Ovary (tissue), 3 donors: ENCODE results near the gene JPH4.

Experiments
- CTCF ChIP-seq, 3 donors: fragments of 450-650 bp in 2 of 3; fragments of 200-600 bp in 1 of 3; IDR thresholded peaks; one replicate each; pipeline versions ENCODE4 v1.5.1 to v1.8.0; 2016 to 2022; ENCODE audit warnings: antibody characterized with exemption in 3 of 3, mild to moderate bottlenecking in 1 of 3
- POLR2A ChIP-seq: fragments of 450-650 bp; IDR thresholded peaks from one replicate; pipeline ENCODE4 v1.6.1; 2017; ENCODE audit warnings: antibody characterized with exemption, mild to moderate bottlenecking, moderate library complexity
- donor health status: DM: no; HTN: no; CAD: no.

GRCh38 chr14:23548351-23549318 is 30.0 kb downstream of the JPH4 start:
- no peak for TF ChIP-seq POLR2A
- TF ChIP-seq CTCF (IDR thresholded peaks at IDR 0.05): no peak
